DND-41 (cell line): ENCODE measurements around the gene ASB13.
"Not testable (repeated sequence)": the region's sequence is repeated elsewhere in the genome, so short reads cannot be mapped to it uniquely, and the experiment has no call there.

Experiments
- ATAC-seq: fragments of 200-7000 bp; cut with Tn5 transposase; 3 replicates; pipeline ENCODE4 v1.9.1; 2021; ENCODE audit warnings: low read depth; ENCODE audit not compliant: insufficient read depth
- DNase-seq: peaks from one replicate; pipeline ENCODE4 v3.0.0-alpha.2; 2020
- H2AFZ ChIP-seq: 2 replicates; pipeline ENCODE4 v1.6.0; 2012; ENCODE audit warnings: low read depth, low read length
- H3K27ac ChIP-seq: 2 replicates; pipeline ENCODE4 v1.5.1; 2012; ENCODE audit warnings: low read length, inconsistent platforms
- H3K27me3 ChIP-seq: fragments of 200-600 bp; sonication (generic); 2 replicates; pipeline ENCODE4 v1.6.0; 2012; ENCODE audit warnings: low read length, mild to moderate bottlenecking, inconsistent platforms; ENCODE audit not compliant: insufficient read depth, poor library complexity
- H3K36me3 ChIP-seq: 2 replicates; pipeline ENCODE4 v1.5.1; 2012; ENCODE audit warnings: low read length, inconsistent platforms; ENCODE audit not compliant: insufficient read depth
- H3K4me1 ChIP-seq: 2 replicates; pipeline ENCODE4 v1.5.1; 2012; ENCODE audit warnings: mild to moderate bottlenecking, low read length; ENCODE audit not compliant: insufficient read depth
- H3K4me2 ChIP-seq: 2 replicates; pipeline ENCODE4 v1.6.0; 2012; ENCODE audit warnings: mild to moderate bottlenecking, moderate library complexity, low read length, inconsistent platforms; ENCODE audit not compliant: insufficient read depth
- H3K4me3 ChIP-seq, 2 experiments: fragments of 200-600 bp in 1 of 2; shearing (Covaris generic) in 1 of 2; 2 replicates each; pipeline ENCODE4 v1.5.1; 2012 to 2016; ENCODE audit warnings: inconsistent platforms in 2 of 2, low read length in 2 of 2, mild to moderate bottlenecking in 2 of 2, low read depth in 1 of 2, moderate library complexity in 1 of 2
- H3K79me2 ChIP-seq: 2 replicates; pipeline ENCODE4 v1.6.0; 2012; ENCODE audit warnings: low read length, inconsistent platforms; ENCODE audit not compliant: insufficient read depth
- H3K9ac ChIP-seq: 2 replicates; pipeline ENCODE4 v1.6.0; 2012; ENCODE audit warnings: low read depth, mild to moderate bottlenecking, inconsistent platforms, low read length, moderate library complexity
- H3K9me3 ChIP-seq: 2 replicates; pipeline ENCODE4 v1.5.1; 2012; ENCODE audit warnings: low read length, moderate library complexity, mild to moderate bottlenecking, inconsistent platforms; ENCODE audit not compliant: insufficient read depth, severe bottlenecking
- H4K20me1 ChIP-seq: 2 replicates; pipeline ENCODE4 v1.6.0; 2012; ENCODE audit warnings: low read length; ENCODE audit not compliant: insufficient read depth
- EZH2 ChIP-seq: IDR thresholded peaks from 3 replicates; pipeline ENCODE4 v1.6.1; 2012; ENCODE audit warnings: borderline replicate concordance, low read depth, mild to moderate bottlenecking, moderate library complexity, low read length, inconsistent platforms; ENCODE audit not compliant: severe bottlenecking
- TF ChIP-seq, protein P1 (sequence below): IDR thresholded peaks from 2 replicates; pipeline ENCODE4 v1.5.1; 2012; ENCODE audit warnings: borderline replicate concordance, low read length, moderate library complexity, mild to moderate bottlenecking; ENCODE audit not compliant: poor library complexity, severe bottlenecking; ENCODE audit errors: extremely low read depth

The ASB13 gene

DNA sequence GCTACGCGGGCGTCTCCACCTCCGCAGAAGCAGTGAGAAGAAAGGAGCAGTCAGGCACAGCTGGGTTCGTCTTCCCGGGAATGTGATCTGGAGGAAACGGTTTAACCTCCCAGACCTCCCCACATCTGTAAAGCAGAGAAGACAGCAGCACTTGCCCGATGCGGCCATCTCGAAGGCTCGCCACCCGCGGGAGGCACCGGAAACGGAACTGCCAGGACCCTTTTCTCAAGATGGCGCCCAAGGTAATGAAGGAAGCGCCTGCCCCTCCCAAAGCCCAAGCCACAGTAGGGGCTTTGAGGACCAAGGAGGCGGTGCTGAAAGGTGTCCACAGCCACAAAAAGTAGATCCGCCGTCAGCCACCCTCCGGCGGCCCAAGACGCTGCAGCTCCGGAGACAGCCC, 41.7 kb downstream of the ASB13 start:
- Histone ChIP-seq H3K4me1 (no peaks in the 10 kb centered on the region), H3K27ac (no peak overlapping the region), H2AFZ (no peak overlapping the region), H3K27me3 (peaks cover 12% of the 10 kb centered on the region), H3K79me2 (no peaks in the 10 kb centered on the region), H3K4me3 (no peak overlapping the region), H3K4me2 (no peak overlapping the region), H3K9ac (no peak overlapping the region), H4K20me1 (no peaks in the 10 kb centered on the region), H3K36me3 (no peaks in the 10 kb centered on the region), H3K9me3 (no peaks in the 10 kb centered on the region)
- DNase-seq (no peak), ATAC-seq (no peak)
- TF ChIP-seq, protein P1, sequence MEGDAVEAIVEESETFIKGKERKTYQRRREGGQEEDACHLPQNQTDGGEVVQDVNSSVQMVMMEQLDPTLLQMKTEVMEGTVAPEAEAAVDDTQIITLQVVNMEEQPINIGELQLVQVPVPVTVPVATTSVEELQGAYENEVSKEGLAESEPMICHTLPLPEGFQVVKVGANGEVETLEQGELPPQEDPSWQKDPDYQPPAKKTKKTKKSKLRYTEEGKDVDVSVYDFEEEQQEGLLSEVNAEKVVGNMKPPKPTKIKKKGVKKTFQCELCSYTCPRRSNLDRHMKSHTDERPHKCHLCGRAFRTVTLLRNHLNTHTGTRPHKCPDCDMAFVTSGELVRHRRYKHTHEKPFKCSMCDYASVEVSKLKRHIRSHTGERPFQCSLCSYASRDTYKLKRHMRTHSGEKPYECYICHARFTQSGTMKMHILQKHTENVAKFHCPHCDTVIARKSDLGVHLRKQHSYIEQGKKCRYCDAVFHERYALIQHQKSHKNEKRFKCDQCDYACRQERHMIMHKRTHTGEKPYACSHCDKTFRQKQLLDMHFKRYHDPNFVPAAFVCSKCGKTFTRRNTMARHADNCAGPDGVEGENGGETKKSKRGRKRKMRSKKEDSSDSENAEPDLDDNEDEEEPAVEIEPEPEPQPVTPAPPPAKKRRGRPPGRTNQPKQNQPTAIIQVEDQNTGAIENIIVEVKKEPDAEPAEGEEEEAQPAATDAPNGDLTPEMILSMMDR, result no peak
- TF ChIP-seq EZH2, result no peak

DNA sequence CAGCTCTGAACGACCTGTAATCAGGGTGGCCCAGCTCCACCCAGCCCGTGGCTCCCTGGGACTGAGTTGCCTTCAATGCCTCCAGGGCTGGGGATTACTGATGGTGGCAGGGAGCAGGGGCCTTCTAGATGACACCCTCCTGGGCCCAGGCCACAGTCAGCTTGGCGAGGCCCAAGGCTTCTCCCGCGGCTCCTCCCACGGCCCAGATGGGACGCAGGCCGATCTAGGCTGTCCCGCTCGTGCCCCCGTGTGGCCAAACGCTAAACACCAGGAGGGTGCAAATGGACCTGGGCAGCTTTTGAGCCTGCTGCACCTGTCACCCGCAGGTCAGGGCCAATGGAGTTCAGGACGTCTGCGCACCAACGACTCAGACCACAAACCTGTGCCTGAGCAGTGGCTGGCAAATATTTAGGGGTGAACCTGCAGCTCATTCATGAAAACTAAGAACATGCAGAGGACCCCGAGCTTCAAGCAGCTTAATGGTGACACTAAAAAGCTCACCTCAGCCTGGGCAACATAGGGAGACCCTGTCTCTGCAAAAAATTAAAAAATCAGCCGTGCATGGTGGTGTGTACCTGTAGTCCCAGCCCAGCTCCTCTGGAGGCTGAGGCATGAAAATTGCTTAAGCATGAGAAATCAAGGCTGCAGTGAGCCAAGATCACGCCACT, 43.2 kb downstream of the ASB13 start:
- no peak for TF ChIP-seq EZH2
- TF ChIP-seq, protein P1, result peak; percentile 87
- DNase-seq (peak; percentile 76), ATAC-seq (peak; percentile 97)
- Histone ChIP-seq H4K20me1 (no peaks in the 10 kb centered on the region), H3K79me2 (no peaks in the 10 kb centered on the region), H3K4me1 (no peaks in the 10 kb centered on the region), H3K36me3 (no peaks in the 10 kb centered on the region), H3K9ac (no peak overlapping the region), H3K4me3 (no peak overlapping the region), H3K4me2 (no peak overlapping the region), H3K9me3 (no peaks in the 10 kb centered on the region), H3K27me3 (peaks cover 16% of the 10 kb centered on the region), H2AFZ (peak overlapping the region; percentile 19; the same call in 1 of the 2 replicates), H3K27ac (no peak overlapping the region)

DNA sequence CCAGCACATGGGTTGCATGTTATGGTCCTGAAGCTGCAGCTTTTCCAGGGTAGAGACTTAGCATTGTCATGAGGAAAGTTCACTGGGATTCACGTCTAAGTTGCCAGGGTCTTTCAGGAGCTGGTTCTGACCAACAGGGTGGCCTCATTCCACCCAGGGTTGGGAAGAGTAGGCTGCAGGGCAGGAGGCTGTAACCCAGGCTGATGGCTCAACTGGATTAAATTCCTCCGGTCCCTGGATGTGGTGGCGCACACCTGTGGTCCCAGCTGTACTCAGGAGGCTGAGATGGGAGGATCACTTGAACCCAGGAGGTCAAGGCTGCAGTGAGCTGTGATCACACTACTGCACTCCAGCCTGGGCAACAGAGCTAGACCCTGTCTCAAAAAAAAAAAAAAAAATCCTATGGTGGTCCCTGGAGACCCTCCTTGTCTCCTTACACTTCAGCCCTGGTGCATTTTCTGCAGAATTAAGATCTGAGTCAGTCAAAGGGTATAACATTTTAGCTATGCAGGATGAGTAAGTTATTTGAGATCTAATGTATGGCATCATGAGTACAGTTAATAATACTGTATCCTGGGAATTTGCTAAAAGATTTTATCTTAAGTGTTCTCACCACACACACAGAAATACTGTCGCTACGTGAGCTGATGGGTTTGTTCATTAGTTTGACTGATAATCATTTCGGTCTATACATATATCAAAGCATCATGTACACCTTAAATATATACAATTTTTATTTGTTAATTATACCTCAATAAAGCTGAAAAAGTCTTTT, 44.0 kb downstream of the ASB13 start:
- Histone ChIP-seq H3K9ac (no peak overlapping the region), H3K27me3 (peaks cover 18% of the 10 kb centered on the region), H4K20me1 (no peaks in the 10 kb centered on the region), H3K9me3 (no peaks in the 10 kb centered on the region), H3K4me3 (no peak overlapping the region), H3K4me1 (no peaks in the 10 kb centered on the region), H3K36me3 (no peaks in the 10 kb centered on the region), H3K27ac (no peak overlapping the region), H3K79me2 (no peaks in the 10 kb centered on the region), H3K4me2 (no peak overlapping the region), H2AFZ (no peak overlapping the region)
- DNase-seq, result no peak
- ATAC-seq, result no peak
- TF ChIP-seq EZH2, result no peak
- TF ChIP-seq, protein P1, result no peak

DNA sequence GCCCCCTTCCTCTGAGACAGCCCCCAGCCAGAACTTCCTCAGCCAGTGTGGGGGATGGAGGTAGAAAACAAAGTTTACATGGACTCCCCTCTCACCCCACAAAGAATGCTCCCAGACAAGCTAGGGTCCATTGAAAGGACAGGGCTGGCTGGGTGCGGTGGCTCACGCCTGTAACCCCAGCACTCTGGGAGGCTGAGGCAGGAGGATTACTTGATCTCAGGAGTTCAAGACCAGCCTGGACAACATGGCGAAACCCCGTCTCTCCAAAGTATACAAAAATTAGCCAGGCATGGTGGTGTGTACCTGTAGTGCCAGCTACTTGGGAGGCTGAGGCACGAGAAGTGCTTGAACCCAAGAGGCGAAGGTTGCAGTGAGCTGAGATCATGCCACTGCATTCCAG, 45.0 kb downstream of the ASB13 start:
- H3K4me3 ChIP-seq, H3K9me3 ChIP-seq, H3K9ac ChIP-seq, H4K20me1 ChIP-seq, H3K4me1 ChIP-seq, H3K4me2 ChIP-seq, ATAC-seq, DNase-seq, H2AFZ ChIP-seq, H3K36me3 ChIP-seq, H3K27ac ChIP-seq, H3K79me2 ChIP-seq: not testable (repeated sequence)
- peaks cover 18% of the 10 kb centered on the region for H3K27me3 ChIP-seq
